NCI-H2107 (cell line): Measurements from ENCODE around the gene MALT1.
"Not testable (repeated sequence)": the region's sequence is repeated elsewhere in the genome, so short reads cannot be mapped to it uniquely, and the experiment has no call there.

Experiments
- DNase-seq: peaks from one replicate; lab custom pipeline; 2025; lab: John Stamatoyannopoulos, UW

Gene MALT1

DNA sequence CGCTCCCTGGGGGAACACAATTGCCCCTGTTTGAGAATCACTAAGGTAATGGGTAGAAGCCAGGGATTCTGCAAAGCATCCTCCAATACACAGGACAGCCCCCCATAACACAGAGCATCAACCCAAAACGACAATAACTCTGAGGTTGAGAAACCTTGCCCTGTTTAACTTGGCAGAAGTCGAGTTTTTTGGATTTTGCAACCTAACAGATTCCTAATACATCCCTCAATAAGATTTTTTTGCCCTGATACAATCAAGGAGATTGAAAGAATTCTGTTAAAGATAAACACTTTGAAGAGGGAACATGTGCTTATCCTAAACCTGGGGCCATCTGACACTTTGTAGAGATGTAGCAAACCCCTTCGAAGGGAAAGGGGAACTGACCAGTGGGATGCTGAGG, 100.9 kb downstream of the MALT1 start:
- DNase-seq = no peak

- DNase-seq = no peak
Measured at GRCh38 chr18:58776084-58776483, 104.8 kb downstream of the MALT1 start.

GRCh38 chr18:58776541-58776940, 105.3 kb downstream of the MALT1 start:
- not testable (repeated sequence) for DNase-seq

- DNase-seq = no peak
Measured at GRCh38 chr18:58777471-58777870, 106.2 kb downstream of the MALT1 start.

GRCh38 chr18:58779529-58779928, 108.3 kb downstream of the MALT1 start:
- no peak for DNase-seq

DNA sequence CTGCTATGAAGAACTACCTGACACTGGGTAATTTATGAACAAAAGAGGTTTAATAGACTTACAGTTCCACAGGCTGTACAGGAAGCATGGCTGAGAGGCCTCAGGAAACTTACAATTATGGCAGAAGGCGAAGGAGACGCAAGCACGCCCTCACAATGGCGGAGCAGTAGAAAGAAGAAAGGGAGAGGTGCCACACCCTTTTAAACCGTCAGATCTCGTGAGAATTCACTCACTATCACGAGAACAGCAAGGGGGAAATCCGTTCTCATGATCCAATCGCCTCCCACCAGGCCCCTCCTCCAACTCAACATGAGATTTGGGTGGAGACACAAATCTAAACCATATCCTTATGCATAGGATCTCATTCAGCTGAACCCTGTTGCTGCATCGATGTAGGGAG, 108.8 kb downstream of the MALT1 start:
- no peak for DNase-seq

DNA sequence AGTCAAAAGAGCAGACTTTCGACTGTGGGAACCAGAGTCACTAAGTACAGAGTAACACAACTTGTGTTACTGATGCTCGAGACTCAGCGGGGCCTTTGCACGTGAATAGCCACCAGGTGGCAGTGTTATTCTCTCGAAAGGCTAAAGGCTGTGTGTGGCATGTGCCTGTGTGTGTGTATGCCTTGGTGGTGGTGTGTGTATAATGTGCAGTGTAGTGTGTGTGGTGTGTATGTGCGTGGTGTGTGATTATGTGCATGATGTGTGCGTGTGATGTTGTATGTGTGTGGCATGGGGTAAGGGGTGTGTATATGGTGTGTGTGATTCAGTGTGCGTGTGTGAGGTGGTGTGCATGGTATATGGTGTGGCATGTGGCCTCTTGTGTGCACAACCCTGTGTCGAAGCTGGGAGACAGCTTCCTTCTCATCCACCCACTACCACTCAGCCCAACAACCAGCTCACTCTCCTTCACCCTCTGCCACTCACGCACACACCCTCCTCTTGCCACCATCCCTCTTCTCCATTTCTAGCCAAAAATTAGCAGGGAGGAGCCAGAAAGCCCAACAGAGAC, 110.4 kb downstream of the MALT1 start:
- DNase-seq = peak; percentile 80

GRCh38 chr18:58784601-58785137, 113.4 kb downstream of the MALT1 start:
- DNase-seq = no peak

DNA sequence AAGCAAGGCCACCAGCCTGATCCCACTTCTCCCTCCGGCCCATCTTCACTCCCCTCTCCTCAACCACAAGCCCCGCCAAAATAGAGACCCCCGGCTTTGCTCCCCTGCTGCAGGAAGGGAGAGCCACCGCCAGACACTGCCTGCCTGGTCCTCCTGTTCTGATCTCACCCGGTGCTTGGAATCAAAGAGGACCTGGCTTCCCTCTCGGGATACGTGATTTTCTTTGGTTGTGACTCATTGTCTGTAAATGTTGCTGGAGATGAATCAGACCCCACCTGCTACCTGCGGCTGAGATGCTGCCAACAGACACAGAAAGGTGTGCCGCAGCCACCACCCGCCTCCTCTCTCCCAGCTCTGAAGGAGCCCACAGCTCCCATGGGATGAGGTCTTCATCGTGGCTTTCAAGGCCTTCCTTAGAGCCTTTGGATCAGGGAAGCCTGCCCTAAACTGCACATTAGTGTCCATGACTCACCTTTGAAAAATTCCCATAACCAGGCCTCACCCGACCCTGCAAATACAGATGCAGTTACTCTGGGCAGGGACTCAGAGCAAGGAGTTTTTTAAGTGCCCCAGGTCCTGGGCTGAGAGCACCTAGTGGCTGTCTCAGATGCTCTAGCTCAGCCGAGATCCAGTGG, 114.0 kb downstream of the MALT1 start:
- DNase-seq = peak; percentile 81

- DNase-seq = no peak
Measured at GRCh38 chr18:58785870-58786269, 114.6 kb downstream of the MALT1 start.

DNA sequence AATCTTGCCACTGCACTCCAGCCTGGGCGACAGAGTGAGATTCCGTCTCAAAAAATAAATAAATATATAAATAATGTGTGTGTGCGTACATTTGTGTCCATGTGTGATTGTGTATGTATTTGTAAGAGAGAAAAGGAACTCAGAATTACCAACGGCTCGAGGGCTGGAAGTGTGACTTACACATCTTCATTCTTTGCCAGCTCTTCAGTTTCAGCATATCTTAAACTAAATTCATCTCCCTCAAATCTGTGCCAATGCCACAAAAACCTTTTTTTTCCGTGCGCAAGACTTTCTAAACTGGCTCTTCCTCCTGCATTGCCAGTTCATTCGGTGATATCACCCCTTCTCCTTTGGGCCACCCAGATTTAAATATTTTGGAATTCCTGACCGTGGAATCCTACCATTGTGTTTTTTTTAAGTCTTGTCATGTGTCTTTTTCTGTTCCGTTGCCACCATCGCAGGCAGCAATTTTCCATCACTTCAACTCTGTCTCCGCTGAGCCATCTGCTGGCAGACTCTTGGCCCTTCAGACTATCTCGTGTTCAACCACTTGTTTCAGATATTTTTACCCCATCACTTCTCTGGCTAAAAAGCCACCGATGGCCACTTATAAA, 116.4 kb downstream of the MALT1 start:
- DNase-seq = no peak

DNA sequence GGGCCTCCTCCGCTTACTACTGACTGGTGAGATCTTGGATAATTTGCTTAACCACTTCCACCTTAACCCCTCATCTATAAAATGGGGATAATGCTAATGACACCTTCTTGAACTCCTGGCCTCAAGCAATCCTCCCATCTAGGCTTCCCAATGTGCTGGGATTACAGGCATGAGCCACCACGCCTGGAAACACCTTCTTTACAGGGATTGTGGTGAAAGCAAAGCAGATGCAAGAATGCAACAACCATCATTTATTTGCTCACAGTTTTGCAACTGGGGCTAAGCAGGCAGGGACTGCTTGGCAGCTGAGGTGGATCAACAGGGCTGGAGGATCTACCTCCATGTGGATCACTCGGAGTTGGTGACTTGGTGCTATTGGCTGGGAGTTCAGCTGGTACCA, 117.2 kb downstream of the MALT1 start:
- no peak for DNase-seq

DNA sequence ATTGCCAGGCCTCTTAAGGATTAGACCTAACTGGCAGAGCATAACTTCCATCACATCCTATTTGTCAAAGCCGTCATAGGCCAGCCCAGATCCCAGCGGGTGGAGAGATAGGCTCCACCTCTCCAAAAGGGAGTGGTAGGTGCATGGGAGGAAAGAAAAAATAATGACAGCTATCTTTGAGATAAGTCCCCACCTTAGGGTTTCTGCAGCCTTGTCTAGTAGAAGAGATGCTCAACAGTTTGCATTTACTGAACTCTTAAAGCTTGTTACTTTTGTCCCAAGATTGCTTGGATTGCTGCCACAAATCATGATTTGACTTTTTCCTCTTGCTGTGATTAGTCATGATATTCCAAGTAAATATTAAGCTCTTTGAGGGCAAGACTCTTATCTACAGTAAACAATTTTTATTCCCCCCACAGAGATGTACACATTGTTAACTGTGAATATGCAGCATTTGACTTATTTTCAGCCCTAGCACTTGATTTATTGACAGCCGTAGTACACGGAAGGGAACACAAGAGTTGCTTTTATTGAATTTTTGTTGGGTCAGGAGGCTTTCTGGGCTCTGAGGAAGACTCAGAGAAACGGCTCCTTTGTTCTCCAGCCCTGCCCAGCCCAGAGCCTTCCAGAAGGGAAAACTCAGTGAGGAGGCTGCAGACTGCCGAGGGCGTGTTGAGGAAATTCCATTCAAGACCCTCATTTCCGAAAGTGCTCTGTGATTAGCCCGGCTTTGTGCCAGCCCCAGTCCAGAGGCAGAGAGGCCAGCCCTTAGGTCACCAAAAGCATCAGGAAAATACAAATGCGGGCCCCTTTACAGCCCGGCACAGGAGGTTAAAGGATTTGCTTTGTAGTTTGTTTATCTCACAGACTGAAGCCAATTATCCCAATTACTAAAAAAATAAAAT, 118.0 kb downstream of the MALT1 start:
- DNase-seq = no peak

DNA sequence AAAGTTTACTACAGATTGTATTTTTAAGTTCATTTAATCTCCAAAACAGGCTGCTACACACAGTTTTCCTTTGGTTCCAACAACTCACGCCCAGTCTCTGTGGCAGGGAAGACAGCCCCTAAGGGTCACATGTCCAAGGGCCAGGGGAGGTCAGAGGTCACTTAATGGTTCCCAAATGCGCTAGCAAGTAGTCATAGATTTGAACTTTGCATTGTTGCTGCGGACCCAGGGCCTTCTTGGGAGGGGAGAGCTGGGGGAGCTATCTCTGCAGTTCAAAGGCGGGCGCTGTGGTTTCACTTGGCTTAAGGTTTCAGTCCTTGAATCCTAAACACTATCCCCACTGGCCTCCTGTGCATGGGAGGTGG, 118.6 kb downstream of the MALT1 start:
- DNase-seq = no peak

GRCh38 chr18:58792086-58792485, 120.8 kb downstream of the MALT1 start:
- DNase-seq = no peak

DNA sequence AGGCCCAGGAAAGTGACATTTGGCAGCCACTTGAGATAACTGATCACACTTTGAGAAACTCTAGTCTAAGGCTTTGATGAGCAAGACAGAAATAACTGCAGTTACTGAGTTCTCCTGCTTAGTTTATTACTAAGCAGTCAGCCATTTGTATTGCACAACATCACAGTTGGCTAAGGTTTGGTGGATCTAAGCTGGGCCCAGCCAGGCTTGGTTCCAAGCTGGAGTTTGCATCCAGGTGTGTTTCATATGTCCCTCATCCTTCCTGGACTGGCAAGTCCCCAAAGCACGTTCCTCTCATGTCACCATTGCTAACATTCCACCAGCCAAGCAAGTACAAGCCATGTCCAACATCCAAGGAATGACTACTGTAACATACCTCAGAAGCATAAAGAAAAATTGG, 122.1 kb downstream of the MALT1 start:
- no peak for DNase-seq

- DNase-seq = no peak
Measured at GRCh38 chr18:58796220-58796619, 125.0 kb downstream of the MALT1 start.

DNA sequence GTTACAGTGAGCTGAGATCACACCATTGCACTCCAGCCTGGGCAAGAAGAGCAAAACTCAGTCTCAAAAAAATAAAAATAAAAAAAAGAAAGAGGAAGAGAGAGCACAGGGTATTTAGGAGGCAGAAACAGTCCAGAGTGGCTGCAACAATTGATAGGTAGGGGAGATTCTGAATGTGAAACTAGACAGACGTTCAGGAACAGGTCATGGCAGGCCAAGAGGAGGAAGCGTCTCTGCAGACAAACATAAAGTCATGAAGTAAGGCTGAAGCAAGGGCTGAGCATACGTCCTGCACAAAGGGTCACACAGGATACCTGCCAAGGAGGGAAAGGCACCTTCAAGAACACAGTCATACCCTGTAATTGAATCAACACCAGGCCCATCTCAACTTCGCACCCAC, 129.3 kb downstream of the MALT1 start:
- no peak for DNase-seq

GRCh38 chr18:58802959-58803358, 131.7 kb downstream of the MALT1 start:
- no peak for DNase-seq

DNA sequence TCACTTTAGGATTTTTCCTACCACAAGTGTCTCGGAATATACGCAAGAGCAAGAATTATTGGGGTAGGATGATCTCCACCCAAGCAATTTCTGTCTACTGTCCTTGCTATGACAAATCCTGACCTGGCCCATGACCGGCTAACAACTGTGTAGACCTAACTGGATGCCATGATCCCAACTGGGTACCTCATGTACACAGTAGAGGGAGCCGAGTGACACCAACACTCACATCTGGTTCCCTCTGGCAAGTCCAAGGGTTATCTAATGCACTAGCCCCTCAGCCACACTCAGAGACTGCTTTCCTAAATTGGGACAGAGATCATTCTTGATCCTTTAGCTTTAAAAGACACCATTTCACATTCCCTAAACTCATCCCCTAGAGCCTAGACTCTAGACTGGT, 132.7 kb downstream of the MALT1 start:
- no peak for DNase-seq
